Fibroblast of peridontal ligament (primary cell): Measurements from ENCODE around the gene LRRC7.
"Not testable (repeated sequence)": the region's sequence is repeated elsewhere in the genome, so short reads cannot be mapped to it uniquely, and the experiment has no call there.

ENCODE experiments used
- DNase-seq: peaks from one replicate; pipeline ENCODE4 v3.0.0-alpha.2; 2010; ENCODE audit errors: extremely low read depth

LRRC7 gene

DNA sequence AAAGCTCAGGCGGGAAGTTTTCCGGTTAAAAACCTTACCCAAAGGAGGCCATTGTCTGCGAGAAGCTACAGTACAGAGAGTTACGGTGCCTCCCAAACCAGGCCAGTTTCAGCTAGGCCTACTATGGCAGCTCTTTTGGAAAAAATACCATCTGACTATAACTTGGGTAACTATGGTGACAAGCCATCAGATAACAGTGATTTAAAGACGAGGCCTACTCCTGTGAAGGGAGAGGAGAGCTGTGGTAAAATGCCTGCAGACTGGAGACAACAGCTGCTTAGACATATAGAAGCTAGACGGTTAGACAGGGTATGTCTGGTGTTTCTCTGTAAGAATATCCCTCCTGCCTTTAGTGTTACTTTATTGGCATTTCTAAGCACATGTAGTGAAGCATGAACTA, 471.8 kb downstream of the LRRC7 start:
- no peak for DNase-seq

DNA sequence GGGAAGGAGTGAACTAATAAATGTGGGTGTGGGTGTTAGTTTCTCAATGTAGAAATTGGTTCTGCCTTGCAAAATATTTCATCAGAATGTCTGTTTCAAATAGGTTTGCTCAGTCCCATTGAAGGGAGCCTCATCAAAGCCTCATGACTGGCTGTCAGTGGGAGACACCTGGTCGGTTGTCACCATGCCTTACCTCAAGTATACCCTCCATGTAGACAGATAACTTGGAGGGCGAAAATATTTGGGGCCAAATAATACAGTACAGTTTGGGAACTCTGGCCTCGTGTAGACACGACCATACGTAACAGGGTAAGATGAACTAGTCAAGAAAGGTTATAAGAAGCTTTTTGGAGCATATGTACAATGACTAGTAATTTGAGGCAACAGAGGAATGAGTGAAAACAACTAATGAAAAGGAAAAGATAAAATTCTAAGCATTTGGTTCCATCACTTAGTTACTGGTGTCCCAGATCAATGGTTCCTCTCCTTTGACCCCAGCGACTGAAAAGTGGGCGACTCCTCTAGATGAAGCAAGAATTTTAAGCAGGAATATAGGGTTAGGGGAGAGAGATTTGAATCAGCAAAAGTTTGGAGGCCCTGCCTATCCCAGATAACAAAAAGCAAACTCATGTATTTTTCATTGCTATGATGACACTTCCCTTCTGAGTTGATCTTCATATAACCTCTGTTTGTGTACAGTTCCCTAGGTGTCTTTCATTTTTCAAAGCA, 473.8 kb downstream of the LRRC7 start:
- no peak for DNase-seq

GRCh38 chr1:70042090-70042731, 474.5 kb downstream of the LRRC7 start:
- DNase-seq = peak; percentile 38

GRCh38 chr1:70043804-70044203, 476.1 kb downstream of the LRRC7 start:
- DNase-seq = peak; percentile 67

DNA sequence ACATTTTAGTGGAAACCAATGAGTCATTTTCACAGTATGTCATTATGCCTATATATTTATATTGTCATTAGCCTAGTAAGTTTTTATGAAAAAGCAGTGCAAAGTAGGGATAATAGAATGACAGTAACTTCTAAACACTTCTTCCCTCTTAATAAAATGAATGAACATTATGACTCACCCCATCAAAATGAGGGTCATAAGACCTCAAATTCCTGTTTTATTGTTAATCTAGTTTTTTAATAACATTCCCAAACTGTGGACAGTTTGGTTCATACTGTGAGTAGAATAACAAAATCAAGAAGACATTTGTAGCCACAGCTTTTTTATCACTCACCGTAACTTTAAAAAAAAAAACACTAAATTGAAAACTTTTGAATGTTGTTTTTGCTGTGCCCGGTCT, 477.1 kb downstream of the LRRC7 start:
- peak; percentile 60 for DNase-seq

GRCh38 chr1:70045581-70045980, 477.9 kb downstream of the LRRC7 start:
- not testable (repeated sequence) for DNase-seq

DNA sequence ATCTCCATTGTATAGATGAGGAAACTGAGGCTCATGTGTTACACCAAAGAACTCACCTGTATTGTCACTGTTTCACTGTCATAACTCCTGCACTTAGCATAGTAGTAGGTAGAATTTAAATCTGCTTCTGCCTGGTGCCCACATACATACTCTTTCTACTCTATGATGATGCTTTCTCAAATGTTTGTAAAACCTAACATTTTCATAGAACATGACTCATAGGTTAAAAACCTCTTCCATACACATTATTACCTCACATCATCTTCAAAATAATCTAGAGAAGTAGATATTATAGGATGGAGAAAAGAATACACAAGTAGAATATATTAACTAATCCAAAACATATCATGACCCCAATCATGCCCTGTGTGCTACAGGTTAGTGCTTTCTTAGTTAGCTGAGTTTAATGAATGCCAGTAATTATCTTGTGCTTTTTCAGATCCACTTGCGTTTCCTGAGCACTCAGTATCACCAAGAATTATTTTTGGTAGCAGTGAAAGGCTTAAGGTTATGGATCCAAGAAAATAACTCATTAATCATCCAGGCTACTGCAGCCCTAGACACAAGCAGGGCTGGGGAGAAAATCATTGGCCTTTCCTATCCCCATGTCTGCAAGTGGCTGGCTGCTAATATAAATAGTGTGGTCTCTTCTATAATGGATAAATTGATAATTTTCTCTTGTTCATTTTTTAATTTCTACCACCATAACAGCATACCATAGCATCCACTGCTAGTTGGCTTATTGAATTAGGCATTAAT, 480.8 kb downstream of the LRRC7 start:
- peak; percentile 34 for DNase-seq

DNA sequence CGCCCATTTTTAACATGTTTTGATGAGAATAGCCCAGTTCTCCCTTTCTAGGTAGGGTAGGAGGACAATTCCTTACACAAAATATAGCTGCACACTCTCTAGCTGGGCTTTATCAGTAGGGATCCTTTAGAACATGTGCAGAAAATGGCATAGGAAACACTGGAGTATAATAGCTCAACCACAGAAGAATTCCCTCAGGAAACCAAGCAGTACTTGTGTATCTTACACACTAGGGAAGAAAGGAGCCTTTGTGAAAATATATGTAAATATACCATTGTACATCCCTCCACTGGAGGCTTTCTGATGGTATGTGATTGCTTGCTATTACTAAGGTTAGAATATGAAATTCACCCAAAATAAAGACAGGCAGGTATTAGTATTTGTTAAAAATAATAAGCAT, 484.2 kb downstream of the LRRC7 start:
- no peak for DNase-seq

- peak; percentile 47 for DNase-seq
Observed at GRCh38 chr1:70057500-70057899, 489.8 kb downstream of the LRRC7 start.

- DNase-seq = no peak
Observed at GRCh38 chr1:70061231-70061630, 493.5 kb downstream of the LRRC7 start.

- no peak for DNase-seq
Observed at GRCh38 chr1:70063861-70064260, 496.1 kb downstream of the LRRC7 start.

GRCh38 chr1:70066711-70067110, 499.0 kb downstream of the LRRC7 start:
- DNase-seq = no peak

DNA sequence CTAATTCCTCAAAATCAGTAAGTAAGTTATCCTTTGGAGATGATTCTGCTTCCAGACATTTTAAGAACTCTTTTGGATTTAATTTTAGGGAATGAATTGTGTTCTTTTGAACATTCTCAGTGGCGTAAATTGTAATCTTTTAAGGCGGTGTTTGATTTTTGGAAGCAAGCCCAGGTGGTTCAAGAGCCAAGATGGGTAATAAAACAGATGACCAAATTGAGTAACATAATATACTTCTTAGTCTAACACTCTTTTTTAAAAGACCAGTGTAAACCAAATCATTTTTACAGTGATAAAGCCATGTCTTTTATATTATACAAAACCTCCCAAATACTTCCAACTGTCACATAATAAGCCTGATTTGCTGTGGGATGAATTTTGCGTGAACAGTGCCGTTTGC, 503.9 kb downstream of the LRRC7 start:
- peak; percentile 83 for DNase-seq

DNA sequence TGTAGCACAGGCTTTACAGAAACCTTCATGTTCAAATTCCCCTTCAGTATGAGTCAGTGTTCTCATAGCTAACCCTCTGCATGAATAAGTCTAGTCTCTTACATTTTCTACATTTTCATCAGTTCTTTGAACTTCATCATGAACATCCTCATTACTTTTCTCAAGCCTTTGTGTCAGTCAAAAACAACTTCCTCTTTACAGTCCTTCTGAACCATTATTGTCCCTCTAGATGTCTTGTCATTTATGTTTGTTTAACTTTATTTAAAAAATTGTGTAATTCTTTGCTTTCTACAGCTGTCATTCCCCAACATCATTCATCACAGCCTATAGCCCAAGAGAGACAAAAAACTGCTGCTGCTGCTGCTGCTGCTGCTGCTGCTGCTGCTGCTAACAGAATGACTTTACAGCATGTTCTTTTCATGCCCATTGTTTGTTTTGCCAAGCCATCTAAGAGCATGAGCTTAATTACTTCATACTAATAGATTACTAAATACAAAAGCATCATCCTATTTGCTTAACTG, 504.6 kb downstream of the LRRC7 start:
- DNase-seq = peak; percentile 64

- no peak for DNase-seq
Observed at GRCh38 chr1:70075761-70076160, 508.0 kb downstream of the LRRC7 start.

- DNase-seq = no peak
Observed at GRCh38 chr1:70077066-70077465, 509.3 kb downstream of the LRRC7 start.

- no peak for DNase-seq
Observed at GRCh38 chr1:70079546-70079945, 511.8 kb downstream of the LRRC7 start.

DNA sequence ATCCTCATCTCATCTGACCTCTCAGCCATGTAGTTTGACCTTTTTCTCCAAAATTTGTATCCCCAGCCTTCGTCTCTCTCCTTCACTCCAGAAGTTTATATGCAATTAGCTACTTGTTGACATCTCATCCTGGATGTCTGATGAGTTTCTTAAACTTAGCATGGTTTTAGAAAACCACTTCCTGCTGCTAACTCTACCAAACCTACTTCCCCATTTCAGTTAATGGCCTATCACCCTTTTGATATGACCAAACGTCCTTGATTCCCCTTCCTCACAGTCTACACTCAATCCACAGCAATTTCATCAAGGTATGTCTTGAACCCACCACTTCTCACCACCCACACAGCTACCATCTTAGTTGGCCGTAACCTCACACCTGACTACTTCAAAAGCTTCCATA, 515.8 kb downstream of the LRRC7 start:
- DNase-seq = no peak

GRCh38 chr1:70084314-70084915, 516.7 kb downstream of the LRRC7 start:
- peak; percentile 49 for DNase-seq

DNA sequence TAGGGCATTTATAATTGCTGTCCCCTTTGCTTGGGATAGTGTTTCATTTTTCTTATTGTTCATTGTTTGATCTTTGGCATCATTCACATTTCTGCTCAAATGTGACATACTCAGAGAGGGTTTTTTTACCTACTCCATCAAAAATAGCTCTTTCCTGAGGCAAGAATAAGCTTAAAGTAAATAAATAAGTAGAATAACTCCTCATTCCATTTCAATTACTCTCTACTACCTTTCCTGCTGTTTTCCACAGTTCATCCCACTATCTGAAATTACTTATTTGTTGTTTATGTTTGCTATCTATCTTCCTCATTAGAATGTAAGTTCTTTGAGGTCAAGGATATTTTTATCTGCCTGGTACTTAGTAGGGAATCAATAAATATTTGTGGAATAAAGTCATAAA, 517.8 kb downstream of the LRRC7 start:
- DNase-seq = no peak

DNA sequence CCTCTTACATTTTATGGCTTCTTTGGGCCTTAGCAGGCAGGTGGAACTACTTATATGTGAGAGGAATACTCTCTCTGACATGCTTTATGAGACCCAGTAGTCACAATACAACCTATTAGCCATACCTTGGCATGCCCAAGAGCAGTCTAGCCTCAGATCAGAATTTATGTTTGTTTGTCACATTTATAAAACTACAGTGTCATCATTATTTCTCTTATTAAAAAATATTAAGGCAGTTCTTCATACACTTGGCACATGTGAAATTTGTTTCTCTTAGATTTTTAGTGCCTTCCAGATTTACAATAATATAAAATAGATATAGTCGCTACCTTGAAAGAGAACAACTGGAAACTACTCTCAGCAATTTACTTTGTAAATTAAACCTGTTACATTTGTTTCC, 519.2 kb downstream of the LRRC7 start:
- DNase-seq = no peak

- DNase-seq = peak; percentile 16
Observed at GRCh38 chr1:70090141-70090540, 522.4 kb downstream of the LRRC7 start.
